Limb (tissue), 2 donors: ENCODE measurements around the gene ZRSR2.
A peak's percentile ranks its signal among the peaks of the same experiment; 100 is the strongest.

Source experiments
- DNase-seq, 2 donors: peaks; one replicate each; pipeline ENCODE4 v3.0.0-alpha.2; 2016; ENCODE audit errors: extremely low spot score in 2 of 2

ZRSR2 gene

DNA sequence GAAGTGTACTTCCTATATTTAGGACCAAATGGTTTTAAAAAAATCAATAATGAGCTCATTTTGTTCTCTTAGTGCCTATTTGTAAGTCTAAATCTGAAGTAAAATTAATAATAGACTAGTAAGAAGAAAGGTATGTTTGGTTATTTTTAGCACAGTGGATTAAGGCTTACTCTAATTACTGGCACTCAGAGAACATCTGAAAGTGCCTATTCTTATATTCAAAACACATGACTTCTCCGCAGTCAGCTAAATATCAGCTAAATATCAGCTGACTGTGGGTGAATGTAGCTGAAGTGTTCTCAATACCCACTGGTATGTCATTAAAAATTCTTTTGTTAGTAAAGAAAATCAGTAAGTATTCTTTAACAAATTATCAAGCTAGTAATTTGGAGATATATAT is 58.3 kb downstream of the ZRSR2 start:
- no peak for DNase-seq

DNA sequence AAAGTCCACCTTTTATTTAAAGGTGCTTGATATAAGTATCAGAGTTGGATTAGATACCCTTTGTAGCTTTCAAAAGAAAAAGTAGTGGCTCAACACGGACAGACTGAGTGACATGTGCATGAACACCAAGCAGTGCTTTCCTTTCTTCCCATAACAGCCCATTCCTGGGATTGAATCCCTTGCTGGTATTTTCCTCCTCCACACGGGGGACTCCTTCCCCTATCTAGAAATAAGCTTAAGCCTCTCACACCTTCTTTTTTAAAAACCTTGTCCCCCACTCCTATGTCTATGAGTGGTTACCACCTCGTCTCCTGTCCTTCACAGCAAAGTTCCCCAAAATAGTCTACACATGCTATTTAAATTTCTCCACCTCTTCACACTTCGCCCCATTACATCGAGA is 59.3 kb downstream of the ZRSR2 start:
- DNase-seq: no peak

DNA sequence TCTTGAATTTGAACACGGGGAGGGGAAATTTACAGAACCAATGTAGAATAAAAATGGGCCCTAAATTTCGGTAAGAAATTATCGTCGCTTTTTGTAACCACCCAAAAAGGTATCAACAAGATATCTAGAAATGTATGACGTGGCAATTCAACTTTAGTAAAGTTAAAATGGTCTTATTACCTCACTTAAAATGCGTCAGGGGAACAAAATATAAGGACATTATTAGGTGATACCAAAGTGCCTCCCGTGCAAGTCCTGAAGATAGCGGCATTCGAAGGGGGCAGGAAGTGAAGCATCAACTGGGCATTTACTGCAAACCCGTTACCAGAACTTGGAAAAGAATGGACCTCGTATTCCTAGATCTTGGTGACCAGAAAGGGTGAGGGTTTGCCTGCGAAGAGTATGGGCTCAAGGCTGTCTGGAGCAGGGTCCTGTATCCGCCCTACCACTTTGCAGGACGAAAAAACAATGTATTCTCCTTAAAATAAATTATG is 63.3 kb downstream of the ZRSR2 start:
- peak in 1 of 2 donors; percentile 24 for DNase-seq

DNA sequence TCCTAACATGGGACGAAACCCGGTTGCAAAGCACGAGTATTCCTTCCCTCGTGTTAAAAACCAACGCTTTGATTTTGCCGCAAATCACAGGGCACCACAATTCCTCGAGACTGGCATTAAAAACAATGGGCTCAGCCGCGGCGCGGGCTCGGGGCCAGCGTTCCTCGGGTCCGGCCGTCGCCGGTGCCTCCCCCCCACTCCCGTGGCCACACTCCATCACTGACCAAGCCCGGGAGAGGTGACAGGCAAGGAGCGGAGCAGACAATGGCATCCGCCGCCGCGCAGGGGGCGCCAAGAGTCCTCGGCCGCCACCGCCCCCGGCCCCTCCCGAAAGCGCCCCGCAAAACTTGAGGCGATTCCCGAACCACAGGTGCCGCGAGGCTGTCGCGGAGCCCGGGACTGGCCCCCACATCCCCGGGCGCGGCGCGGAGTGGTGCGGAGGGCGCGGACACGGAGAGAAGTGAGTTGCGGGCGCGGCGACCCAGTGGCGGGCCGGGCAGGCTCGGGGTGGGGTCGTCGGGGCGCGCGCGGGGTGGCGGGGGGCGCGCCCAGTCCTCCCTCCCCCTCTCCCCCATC is 63.9 kb downstream of the ZRSR2 start:
- peak in 1 of 2 donors; percentile 69 for DNase-seq

DNA sequence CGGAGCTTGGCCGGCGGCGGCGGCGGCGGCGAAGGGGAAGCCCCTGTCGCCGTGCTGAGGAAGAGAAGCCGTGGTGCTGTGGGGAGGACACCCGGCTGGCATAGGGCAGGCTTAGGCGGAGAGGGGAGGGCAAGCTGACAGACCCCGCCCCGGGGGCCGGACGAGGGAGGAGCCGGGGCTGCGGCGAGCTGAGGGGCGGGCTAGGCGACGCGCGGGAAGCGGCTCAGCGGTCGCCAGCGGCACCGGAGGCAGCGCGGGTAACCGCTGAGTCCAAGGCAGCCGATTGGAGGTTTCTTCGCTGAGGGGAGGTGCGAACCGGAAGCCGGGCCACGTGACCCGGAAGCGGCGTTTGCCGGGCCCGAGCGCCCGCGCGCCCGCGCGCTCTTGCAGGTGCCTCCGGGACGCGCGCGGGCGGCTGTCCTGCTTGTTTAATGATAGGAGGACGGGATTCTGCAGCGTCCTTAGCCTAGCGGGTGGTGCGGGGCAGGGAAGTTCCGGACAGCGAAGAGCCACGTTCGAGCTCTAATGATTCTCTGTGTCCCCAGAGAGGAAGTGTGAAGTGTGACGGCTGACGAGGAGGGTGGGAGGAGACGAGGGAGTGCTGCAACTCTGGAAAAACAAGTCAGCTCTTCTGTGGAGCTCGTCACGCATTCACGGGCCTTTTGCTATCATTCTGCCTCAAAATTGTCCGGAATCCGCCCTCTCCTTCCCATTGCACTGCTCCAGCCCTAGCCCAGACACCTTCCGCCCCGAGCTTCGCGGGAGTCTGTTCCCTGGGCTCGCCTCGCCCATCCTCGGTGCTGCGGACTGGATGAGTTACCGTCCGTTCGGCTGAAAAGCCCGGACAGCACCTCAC is 64.7 kb downstream of the ZRSR2 start, which contains the start of gene AP1S2:
Gene AP1S2, minus strand, starts transcription at position 102 of the 856 bp plus-strand sequence. CDS start 2,289 bp downstream, outside the sequence.
- peak; percentile 86 to 92 for DNase-seq

DNA sequence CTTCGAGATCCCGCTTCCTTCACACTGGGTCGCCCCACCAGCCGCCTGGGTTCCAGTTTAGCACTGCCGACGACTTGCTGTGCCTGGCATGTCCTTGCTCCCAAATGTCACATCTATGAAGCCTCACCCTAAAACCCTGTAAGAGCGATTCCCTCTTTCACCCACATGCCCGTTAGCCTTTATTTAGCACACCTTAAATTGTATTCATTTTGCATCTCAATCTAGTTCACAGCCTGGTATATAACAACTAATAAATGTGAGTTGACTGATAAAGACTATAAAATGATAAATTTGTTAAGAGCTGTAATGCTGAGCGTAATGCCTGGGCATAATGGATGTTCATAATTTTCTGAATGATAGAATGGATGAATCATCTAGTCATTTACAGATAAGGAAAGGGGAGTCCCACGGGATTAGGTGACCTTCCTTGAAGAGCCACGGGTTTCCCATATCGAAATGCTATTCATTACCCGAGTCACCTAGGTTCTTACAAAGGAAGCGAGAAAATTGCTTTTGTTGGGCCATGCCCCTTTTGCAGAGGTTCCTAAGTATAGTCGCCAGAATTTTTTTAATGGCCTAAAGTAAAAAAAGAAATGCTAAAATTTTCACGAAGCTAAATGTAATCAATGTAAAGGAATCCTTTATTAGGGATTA is 65.4 kb downstream of the ZRSR2 start:
- no peak for DNase-seq

DNA sequence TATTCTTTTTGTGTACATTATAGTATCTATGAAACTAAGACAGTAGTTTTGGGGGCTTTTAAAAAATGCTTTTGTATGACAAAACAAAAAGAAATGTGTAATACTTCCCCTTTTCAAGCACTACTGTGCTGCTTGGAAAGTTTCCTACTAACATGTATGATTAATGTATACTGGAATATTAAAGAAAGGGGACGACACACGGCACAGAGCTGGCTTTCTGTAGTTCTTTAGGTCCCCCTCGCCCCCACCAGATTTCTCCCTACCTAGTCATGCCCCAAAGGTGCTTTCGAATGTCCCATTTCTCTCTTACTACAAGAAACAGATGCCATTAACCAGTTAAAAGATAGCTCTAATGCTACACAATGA is 65.9 kb downstream of the ZRSR2 start:
- DNase-seq: no peak

DNA sequence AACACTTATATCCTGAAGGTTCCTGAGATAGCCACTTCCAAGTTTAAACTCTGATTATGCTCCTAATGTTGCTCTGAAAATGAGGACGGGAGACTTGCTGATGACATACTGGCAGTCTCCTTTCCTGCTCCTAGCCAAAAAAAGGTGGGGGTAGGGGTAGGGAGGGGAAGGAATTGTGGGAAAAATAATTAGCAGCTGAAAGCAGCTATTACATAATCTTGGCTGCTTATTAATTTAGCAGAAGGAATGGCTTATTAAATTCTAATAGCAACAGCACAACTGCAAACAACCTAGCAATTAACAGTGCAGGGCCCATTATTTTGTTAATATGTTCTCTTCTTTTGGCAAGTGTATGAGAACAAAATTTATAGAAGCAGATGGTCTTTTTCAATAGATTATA is 66.4 kb downstream of the ZRSR2 start:
- no peak for DNase-seq

DNA sequence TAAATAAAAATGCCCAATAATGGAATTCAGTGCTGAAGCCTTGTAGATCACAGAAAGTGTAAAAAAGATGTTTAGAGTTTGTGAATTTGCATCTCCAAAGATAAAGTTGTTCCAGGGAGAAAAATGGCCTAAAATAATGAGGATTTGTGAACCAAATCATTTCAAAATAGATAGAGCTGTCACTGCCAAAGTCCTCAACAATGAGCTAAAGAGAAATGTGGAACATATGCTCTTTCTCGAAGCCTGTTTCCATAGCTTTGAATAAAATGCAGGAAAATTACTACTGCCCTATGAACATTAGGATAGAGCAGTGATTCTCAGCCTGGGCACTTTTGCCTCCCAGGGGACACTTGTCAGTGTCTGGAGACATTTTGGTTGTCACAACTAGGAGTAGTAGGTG is 67.8 kb downstream of the ZRSR2 start:
- no peak for DNase-seq

DNA sequence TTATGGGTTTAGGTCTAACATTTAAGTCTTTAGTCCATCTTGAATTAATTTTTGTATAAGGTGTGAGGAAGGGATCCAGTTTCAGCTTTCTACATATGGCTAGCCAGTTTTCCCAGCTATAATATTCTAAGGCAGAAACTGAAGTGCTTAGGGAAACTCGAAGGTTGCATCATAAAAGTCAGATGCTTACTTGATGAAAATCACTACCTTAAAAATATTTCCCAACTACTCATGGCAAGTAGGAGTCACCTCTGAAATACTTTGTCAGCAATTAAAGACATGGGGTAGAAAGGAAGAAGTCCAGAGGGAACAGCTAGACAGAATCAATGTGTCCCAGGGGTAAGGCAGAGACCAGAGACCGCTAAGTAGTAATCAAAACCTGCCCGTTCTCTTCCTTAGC is 70.6 kb downstream of the ZRSR2 start:
- DNase-seq: no peak

DNA sequence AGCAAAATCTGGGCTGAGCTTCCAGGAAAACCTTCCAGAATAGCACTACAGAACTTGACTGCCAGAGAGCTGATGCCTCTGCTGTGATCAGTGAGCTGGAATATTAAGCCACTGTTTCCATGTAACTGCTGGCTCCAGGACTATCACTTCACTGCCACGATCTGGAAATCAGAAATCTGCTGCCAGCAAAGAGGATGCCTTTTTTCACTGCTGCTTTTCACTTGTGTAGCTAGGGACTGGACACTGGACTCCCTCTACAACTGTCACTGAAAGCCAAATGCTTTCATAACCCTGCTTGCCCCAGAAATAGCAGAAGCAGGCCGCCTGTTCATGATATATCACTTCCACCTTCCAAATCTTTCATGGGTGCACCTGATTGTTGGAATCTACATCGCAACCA is 73.7 kb downstream of the ZRSR2 start:
- DNase-seq: no peak

DNA sequence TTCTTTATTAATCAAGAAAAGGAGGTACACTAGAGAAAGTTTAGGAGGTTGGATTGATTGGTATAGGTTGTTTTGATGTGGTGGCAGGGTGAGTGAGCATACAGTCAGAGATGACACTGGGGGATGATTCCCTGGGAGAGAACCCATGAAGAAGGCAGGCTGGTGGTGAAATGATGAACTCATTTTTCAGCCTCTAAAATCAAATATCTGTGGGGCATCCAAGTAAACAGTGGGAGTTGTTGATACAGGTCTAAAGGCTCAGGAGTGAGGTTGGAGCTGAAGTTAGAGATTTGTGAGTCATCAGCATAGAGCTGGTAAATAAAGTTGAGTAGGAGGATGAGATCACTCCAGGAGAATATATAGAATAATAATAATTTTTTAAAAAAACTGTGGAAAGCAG is 74.3 kb downstream of the ZRSR2 start:
- no peak for DNase-seq

DNA sequence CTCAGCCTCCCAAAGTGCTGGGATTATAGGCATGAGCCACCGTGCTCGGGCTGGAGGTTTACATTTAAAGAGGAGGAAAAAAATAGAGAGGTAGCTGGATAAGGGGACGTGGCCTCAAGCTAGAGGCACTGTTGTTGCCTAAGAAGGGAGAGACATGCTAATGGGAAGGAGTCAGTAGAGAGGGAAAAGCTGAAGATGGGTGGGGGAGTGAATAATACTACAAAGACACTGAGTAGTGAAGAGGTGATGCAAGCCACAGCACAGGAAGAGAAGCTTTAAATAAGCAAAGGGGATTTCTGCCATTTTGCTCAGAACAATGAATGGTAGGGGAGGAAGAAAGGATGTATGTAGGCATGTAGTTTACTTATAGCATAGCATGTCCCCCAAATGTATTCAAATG is 75.9 kb downstream of the ZRSR2 start:
- DNase-seq: no peak

DNA sequence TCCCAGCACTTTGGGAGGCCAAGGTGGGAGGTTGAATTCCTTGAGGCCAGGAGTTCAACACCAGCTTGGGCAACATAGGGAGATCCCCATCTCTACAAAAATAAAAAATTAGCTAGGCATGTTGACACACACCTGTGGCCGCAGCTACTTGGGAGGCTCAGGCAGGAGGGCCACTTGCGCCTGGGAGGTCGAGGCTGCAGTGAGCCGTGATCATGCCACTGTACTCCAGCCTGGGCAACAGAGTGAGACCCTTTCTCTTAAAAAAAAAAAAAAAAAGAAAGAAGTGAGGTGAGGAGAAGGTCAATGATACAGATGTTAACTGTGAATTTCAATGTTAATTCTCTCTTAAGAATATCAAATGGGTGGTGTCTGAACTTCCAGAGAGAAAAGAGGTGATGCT is 79.4 kb downstream of the ZRSR2 start:
- DNase-seq: no peak

DNA sequence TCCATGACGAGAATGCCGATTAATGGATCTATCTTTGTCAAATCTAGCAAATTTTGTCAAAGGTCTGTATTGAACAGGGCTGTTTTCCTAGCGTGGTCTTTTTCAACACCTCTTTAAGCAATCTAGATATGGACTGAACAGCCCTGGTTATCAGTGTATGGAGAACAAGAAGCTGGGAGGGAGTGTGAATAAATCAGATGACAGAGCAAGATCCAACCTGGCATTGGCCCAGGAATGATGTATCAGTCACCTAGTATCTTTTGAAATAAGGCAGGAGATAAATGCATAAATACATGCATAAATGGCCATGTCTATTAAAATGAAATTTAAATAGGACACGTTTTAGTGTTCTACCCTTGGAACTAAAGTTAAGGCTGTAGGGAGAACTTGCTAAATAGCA is 80.0 kb downstream of the ZRSR2 start:
- no peak for DNase-seq
